ENCODE results near the gene ADAM33.

The ADAM33 gene

DNA sequence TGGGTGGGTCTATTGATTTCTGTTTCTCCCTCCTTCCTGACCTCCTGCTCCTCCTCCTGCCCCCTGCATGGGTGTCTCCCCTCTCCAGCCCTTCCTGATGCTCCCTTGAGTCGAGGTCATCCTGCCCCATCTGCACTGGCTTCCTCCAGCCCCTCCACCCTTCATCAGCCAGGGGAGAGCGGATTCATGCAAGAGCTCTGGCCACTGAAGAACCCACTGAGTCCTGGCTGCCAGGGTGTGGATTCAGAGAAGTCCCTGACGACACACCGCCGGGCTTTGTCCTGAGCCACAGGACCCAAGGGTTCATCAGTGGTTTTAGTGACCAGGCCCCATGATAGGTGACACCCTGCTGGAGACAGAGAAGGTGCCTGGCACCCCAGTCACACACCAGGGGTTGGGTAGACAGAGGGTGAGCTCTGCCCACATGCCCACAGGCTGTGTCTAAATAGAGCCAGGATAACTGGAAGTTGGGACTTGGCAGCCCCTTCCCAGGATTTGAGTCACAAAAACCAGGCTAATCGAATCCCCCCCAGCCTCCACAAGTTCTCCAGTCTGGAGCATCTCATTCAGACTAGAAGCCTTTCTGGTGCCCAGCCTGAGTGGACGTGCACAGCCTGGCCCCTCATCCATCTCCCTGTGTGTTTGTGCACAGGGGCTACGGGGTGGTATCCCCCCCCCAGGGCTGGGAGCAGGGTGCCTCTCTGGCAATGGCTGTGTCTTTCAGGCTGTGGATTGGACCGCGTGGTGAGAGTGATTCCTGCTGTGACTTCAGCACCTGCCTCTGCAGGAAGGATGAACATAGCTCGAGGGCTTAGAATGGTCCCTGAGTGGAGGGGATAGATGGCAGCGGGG is 19.8 kb downstream of the ADAM33 start:
- Histone ChIP-seq H3K9ac (ENCODE audit: low read depth, low read length) (no peak overlapping the region), H3K36me3 (ENCODE audit: control insufficient read depth, insufficient read depth, low read length) (no peaks in the 10 kb centered on the region), H3K4me1 (ENCODE audit: control insufficient read depth, insufficient read depth, low read length) (peaks cover under 1% of the 10 kb centered on the region; the same call in 1 of the 2 replicates), H3K9me3 (ENCODE audit: control insufficient read depth, insufficient read depth, low read length) (no peaks in the 10 kb centered on the region), H3K4me3 (ENCODE audit: low read depth, low read length) (no peak overlapping the region), H3K27me3 (ENCODE audit: control insufficient read depth, insufficient read depth, low read length) (peaks cover 56% of the 10 kb centered on the region), H3K27ac (ENCODE audit: low read depth, low read length) (no peak overlapping the region)

DNA sequence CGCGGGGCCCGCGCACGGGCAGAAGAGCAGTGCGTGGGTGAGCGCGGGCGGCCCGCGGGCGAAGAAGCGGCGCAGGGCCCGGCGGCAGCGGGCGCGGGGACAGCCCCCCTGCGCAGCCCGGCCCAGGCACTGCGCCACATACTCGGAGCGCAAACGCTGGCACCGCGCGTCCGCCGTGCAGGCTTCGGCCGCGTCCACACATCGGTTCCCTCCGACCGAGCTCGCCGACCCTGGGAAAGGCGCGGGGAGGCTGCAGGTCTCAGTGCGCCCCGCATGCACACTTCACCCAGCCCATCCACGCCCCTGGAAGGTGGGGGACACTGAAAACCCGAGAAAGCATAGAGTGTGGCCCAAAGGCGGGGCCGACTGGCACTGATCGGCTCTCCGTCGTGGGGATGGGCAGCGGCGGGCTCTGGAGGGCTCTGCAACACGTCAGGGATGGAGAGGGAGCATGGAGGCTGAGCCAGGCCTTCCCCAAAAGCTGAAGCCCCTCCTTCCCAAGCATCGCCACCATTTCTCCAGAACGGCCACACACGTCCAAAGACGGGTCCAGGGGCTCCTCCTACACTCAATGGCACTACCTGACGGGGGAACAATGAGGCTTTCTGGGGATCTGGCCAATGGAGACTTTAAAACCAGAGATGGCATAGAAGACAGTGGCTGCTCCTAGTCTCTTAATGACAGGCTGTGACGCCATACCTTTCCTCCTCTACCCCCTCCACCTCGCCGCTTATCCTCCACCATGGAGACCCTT is 20.6 kb downstream of the ADAM33 start:
- no peaks in the 10 kb centered on the region for H3K36me3 ChIP-seq (ENCODE audit: control insufficient read depth, insufficient read depth, low read length)
- no peak overlapping the region for H3K9ac ChIP-seq (ENCODE audit: low read depth, low read length)
- H3K4me1 ChIP-seq (ENCODE audit: control insufficient read depth, insufficient read depth, low read length) = no peaks in the 10 kb centered on the region
- H3K4me3 ChIP-seq (ENCODE audit: low read depth, low read length) = peak overlapping the region; percentile 9; the same call in 1 of the 2 replicates
- no peak overlapping the region for H3K27ac ChIP-seq (ENCODE audit: low read depth, low read length)
- H3K27me3 ChIP-seq (ENCODE audit: control insufficient read depth, insufficient read depth, low read length) = peaks cover 56% of the 10 kb centered on the region
- H3K9me3 ChIP-seq (ENCODE audit: control insufficient read depth, insufficient read depth, low read length) = no peaks in the 10 kb centered on the region

DNA sequence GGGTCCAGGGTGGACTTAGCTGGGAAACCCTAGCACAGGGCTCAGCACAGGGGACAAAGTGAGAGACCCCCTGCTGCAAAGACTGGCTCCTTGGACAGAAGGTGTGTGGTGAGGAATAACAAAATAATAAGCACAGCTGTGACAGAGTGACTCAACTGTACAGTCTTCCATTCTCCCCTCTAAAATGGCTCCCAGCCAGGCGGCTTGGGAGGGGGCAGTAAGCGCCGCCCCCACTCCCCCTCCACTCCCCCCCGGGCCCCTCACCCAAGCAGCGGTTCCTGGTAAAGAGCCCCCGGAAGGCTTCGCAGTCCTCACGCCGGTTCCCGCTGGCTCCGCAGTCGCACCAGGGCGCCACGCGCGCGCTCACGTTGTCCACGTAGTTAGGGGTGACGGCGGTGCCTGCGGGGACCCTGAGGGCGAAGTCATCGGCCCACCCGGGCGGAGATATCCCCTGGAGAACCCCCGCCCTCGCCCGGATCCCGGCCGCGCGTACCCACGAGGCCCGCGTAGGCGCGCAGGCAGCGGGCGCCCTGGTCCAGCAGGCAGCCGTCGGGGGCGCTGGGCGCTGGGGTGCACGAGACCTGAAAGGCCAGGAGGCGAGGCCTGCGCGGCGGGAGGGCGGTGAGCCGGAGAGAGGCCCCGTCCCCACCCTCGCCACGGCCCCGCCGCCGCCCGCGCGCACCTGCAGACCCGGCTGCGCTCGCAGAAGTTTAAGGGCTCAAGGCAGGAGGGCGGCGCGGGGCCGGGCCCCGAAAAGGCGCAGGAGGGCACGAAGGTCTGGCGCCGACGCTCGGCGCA is 21.3 kb downstream of the ADAM33 start:
- Histone ChIP-seq H3K27me3 (ENCODE audit: control insufficient read depth, insufficient read depth, low read length) (peaks cover 56% of the 10 kb centered on the region), H3K4me3 (ENCODE audit: low read depth, low read length) (peak overlapping the region; percentile 9; the same call in 1 of the 2 replicates), H3K9ac (ENCODE audit: low read depth, low read length) (no peak overlapping the region), H3K9me3 (ENCODE audit: control insufficient read depth, insufficient read depth, low read length) (no peaks in the 10 kb centered on the region), H3K27ac (ENCODE audit: low read depth, low read length) (no peak overlapping the region), H3K36me3 (ENCODE audit: control insufficient read depth, insufficient read depth, low read length) (no peaks in the 10 kb centered on the region), H3K4me1 (ENCODE audit: control insufficient read depth, insufficient read depth, low read length) (no peaks in the 10 kb centered on the region)

DNA sequence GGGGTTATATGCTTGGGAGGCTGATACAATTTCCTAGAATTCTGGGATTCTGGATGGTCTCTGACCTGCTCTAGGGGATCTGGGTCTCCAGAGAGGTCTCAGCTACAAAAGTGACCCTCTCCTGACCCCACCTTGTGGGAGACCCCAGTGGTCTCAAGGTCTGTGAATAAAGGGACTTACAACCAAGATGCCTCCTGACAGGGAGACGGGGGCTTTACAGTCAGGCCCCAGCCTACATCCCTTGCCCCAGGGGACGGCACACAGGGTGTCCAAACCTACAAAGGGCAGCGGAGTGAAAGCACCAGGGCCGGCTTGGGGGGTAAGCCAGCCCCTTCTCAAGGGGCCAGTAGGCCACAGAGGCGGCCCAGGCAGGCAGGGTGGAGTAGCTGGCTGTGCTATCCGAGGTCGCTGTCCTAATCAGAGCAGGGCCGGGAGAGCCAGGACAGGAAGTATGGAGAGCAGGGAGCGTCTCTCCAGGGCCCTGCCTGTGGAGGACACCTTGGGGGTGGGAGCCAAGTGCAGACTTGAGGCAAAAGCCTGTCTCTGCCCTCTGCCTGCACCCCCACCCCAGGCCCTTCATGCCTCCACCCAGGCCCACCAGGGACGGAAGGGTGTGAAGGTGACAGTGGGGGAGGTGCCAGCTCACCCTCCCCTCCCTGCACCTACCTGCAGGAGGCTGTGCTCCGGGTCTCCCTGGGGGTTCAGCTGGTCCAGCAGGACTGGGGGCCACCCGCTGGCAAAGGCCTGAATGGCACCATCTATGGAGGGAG is 22.1 kb downstream of the ADAM33 start:
- Histone ChIP-seq H3K27ac (ENCODE audit: low read depth, low read length) (no peak overlapping the region), H3K27me3 (ENCODE audit: control insufficient read depth, insufficient read depth, low read length) (peaks cover 56% of the 10 kb centered on the region), H3K4me1 (ENCODE audit: control insufficient read depth, insufficient read depth, low read length) (no peaks in the 10 kb centered on the region), H3K9ac (ENCODE audit: low read depth, low read length) (no peak overlapping the region), H3K9me3 (ENCODE audit: control insufficient read depth, insufficient read depth, low read length) (no peaks in the 10 kb centered on the region), H3K4me3 (ENCODE audit: low read depth, low read length) (no peak overlapping the region), H3K36me3 (ENCODE audit: control insufficient read depth, insufficient read depth, low read length) (no peaks in the 10 kb centered on the region)

DNA sequence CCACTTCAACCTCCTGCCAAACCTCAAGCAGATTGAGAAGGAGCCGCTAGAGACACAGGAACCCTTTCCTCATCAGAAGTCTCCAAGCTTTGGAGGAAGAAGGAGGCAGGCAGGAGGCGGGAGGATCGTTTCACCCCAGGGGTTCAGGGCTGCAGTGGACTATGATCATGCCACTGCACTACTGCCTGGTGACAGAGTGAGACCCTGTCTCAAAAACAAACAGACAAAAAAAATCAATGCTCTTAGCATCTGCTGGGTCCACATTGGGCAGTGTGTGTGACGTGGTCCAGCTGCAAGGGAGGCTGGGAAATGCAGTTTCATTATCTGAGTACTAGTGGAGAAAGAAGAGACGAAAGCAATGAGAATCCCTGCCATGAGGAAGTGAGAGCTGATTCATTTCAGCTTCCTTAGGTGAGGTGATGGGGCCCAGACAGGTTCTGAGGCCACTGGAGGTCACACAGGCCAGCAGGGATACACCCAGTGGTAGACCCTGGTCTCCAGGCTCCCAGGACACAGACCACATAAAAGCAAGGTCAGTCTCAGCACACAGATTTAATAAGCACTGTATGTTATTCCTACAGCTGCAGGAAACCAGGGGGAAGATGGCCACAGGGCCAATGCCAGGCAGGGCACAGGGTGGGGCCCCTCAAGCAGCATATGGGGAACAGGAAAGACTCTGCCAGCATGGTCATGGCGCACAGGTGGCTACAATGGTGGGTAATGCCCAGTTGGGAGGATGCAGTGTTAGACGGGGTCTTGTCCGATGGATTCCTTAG is 22.9 kb downstream of the ADAM33 start:
- no peak overlapping the region for H3K9ac ChIP-seq (ENCODE audit: low read depth, low read length)
- H3K4me1 ChIP-seq (ENCODE audit: control insufficient read depth, insufficient read depth, low read length) = no peaks in the 10 kb centered on the region
- H3K9me3 ChIP-seq (ENCODE audit: control insufficient read depth, insufficient read depth, low read length) = no peaks in the 10 kb centered on the region
- H3K27me3 ChIP-seq (ENCODE audit: control insufficient read depth, insufficient read depth, low read length) = peaks cover 53% of the 10 kb centered on the region
- H3K4me3 ChIP-seq (ENCODE audit: low read depth, low read length) = no peak overlapping the region
- no peaks in the 10 kb centered on the region for H3K36me3 ChIP-seq (ENCODE audit: control insufficient read depth, insufficient read depth, low read length)
- H3K27ac ChIP-seq (ENCODE audit: low read depth, low read length) = no peak overlapping the region

DNA sequence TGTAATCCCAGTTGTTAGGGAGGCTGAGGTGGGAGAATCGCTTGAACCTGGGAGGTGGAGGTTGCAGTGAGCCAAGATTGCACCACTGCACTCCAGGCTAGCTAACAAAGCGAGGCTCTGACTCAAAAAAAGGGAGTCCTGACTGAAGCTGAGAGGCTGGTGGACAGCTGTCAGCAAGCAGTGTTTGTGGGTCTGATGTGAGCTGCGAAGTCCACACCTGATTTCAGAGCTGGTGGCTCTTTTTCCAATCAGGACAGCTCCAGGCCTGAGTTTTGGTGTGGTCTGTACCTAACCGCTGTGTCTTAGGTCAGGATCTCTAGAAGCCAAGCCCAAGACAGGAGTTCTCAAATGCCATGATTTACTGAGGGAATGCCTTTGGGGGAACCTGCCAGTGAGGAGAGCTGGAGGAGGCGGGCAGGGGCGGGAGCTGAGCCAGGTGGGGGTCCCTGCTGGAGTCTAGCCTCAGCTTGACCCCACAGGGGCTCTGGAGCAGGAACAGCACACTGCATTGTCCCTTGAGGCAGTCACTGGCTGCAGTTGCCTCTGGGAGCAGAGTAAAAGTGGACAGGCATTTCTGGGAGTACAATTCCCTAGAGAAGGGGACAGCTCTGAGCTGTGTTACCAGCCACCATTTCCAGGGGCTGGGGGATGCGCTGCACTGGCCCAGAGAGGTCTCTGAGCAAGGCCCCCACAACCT is 23.6 kb downstream of the ADAM33 start:
- peaks cover 45% of the 10 kb centered on the region for H3K27me3 ChIP-seq (ENCODE audit: control insufficient read depth, insufficient read depth, low read length)
- peaks cover under 1% of the 10 kb centered on the region; the same call in 1 of the 2 replicates for H3K4me1 ChIP-seq (ENCODE audit: control insufficient read depth, insufficient read depth, low read length)
- no peak overlapping the region for H3K4me3 ChIP-seq (ENCODE audit: low read depth, low read length)
- no peak overlapping the region for H3K9ac ChIP-seq (ENCODE audit: low read depth, low read length)
- no peak overlapping the region for H3K27ac ChIP-seq (ENCODE audit: low read depth, low read length)
- no peaks in the 10 kb centered on the region for H3K36me3 ChIP-seq (ENCODE audit: control insufficient read depth, insufficient read depth, low read length)
- H3K9me3 ChIP-seq (ENCODE audit: control insufficient read depth, insufficient read depth, low read length) = no peaks in the 10 kb centered on the region

DNA sequence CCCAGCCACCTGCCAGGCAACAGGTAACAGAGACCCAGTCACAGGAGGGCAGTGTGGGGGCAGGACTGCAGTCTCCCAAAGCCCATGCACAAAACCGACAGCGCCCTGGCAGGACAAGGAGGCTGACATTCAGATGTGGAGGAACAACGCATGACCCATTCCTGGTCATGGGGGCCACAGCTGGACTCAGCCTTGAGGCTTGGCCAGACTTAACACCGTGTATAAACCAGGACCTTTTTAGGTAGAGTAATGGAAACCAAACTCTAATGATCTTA is 26.7 kb downstream of the ADAM33 start:
- peaks cover 3% of the 10 kb centered on the region; the same call in 1 of the 2 replicates for H3K4me1 ChIP-seq (ENCODE audit: control insufficient read depth, insufficient read depth, low read length)
- no peak overlapping the region for H3K27ac ChIP-seq (ENCODE audit: low read depth, low read length)
- H3K9ac ChIP-seq (ENCODE audit: low read depth, low read length) = no peak overlapping the region
- no peaks in the 10 kb centered on the region for H3K36me3 ChIP-seq (ENCODE audit: control insufficient read depth, insufficient read depth, low read length)
- H3K9me3 ChIP-seq (ENCODE audit: control insufficient read depth, insufficient read depth, low read length) = no peaks in the 10 kb centered on the region
- no peak overlapping the region for H3K4me3 ChIP-seq (ENCODE audit: low read depth, low read length)
- H3K27me3 ChIP-seq (ENCODE audit: control insufficient read depth, insufficient read depth, low read length) = peaks cover 14% of the 10 kb centered on the region

DNA sequence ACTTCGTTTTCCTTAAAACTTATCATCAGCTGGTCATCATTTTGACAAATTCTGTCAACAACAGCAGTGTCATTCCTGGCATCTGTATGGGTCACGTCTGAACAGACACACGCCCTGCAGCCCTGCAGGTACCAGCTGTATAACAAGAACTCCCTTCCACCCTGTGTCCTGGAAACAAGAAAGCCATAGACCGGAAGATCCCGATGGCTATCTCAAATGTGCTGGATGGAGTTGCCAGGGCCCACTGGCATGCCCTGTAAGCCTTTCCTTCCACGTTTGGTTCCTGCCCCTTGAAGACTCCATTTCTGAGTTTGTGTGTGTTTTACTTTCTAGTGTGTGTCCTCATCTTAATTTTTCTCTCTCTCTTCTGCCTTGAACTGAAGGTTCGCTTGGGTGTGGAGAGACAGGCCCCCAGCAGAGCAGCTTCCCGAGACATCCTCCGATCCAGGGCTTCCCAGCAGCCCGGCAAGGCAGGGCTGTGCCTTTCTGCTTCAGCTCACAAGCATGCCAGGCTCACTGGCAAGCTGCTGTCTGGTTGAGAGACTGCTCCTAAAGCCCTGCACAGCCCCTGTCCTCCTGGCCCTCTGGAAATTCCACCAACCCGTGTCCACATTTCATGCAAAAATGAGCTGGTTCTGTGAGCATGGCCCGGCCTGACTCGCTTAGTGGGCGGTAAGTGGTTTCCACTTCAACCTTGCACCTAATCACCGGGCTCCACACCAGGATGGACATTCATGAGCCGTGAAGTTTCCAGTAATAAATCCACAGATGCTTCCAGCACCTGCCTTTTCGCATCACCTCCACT is 27.3 kb downstream of the ADAM33 start:
- H3K27me3 ChIP-seq (ENCODE audit: control insufficient read depth, insufficient read depth, low read length) = peaks cover 9% of the 10 kb centered on the region
- no peaks in the 10 kb centered on the region for H3K9me3 ChIP-seq (ENCODE audit: control insufficient read depth, insufficient read depth, low read length)
- peaks cover 3% of the 10 kb centered on the region; the same call in 1 of the 2 replicates for H3K4me1 ChIP-seq (ENCODE audit: control insufficient read depth, insufficient read depth, low read length)

DNA sequence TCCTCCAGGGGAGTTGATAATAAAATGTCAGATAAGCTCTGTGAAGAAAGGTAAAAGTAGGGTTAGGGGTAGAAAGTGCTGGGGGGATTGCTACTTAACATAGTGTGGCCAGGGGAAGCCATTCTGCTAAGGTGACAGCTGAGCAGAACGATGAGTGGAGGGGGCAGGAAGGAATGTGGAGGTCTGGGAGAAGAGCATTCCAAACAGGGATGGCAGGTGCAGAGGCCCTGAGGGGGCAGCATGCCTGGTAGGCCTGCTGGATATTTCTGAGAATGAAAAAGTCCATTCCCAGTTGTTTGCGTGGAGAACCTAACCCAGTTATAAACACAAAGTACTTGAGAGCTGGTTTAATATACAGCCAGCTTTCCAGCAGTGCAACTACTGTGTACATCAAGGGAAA is 27.9 kb downstream of the ADAM33 start:
- Histone ChIP-seq H3K9ac (ENCODE audit: low read depth, low read length) (no peak overlapping the region), H3K9me3 (ENCODE audit: control insufficient read depth, insufficient read depth, low read length) (no peaks in the 10 kb centered on the region), H3K27ac (ENCODE audit: low read depth, low read length) (no peak overlapping the region), H3K36me3 (ENCODE audit: control insufficient read depth, insufficient read depth, low read length) (no peaks in the 10 kb centered on the region), H3K4me1 (ENCODE audit: control insufficient read depth, insufficient read depth, low read length) (peaks cover 3% of the 10 kb centered on the region; the same call in 1 of the 2 replicates), H3K27me3 (ENCODE audit: control insufficient read depth, insufficient read depth, low read length) (peaks cover 3% of the 10 kb centered on the region), H3K4me3 (ENCODE audit: low read depth, low read length) (no peak overlapping the region)

More for the DNA sequence above, 27.3 kb downstream of the ADAM33 start:
- Histone ChIP-seq H3K27ac (ENCODE audit: low read depth, low read length) (no peak overlapping the region), H3K4me3 (ENCODE audit: low read depth, low read length) (no peak overlapping the region), H3K36me3 (ENCODE audit: control insufficient read depth, insufficient read depth, low read length) (no peaks in the 10 kb centered on the region), H3K9ac (ENCODE audit: low read depth, low read length) (no peak overlapping the region)

Measured in HUES48 (cell line).